ENCODE measurements around the gene CBX1.

Gene CBX1

GRCh38 chr17:48054238-48055185 is 46.8 kb downstream of the CBX1 start:
- Histone ChIP-seq H3K36me3 (ENCODE audit: control insufficient read depth in 2 of 2, insufficient read depth in 2 of 2, low read length in 2 of 2) (peaks cover 46 to 72% of the 10 kb centered on the region in 2 donors), H3K4me1 (ENCODE audit: control insufficient read depth in 2 of 2, insufficient read depth in 2 of 2, low read length in 2 of 2) (peaks cover 49% of the 10 kb centered on the region in 2 donors), H3K9me3 (ENCODE audit: control insufficient read depth in 2 of 2, low read length in 2 of 2) (no peaks in the 10 kb centered on the region), H3K4me3 (ENCODE audit: low read length in 2 of 2) (no peak overlapping the region), H3K9ac (ENCODE audit: low read depth in 1 of 2, low read length in 2 of 2) (no peak overlapping the region), H3K27me3 (ENCODE audit: control insufficient read depth in 2 of 2, insufficient read depth in 2 of 2, low read length in 2 of 2) (no peaks in the 10 kb centered on the region), H3K27ac (ENCODE audit: low read depth in 2 of 2, low read length in 2 of 2) (peak overlapping the region; percentile 39 to 99)

- Histone ChIP-seq H3K9ac (ENCODE audit: low read depth in 1 of 2, low read length in 2 of 2) (peak overlapping the region in 1 of 2 donors; percentile 55), H3K36me3 (ENCODE audit: control insufficient read depth in 2 of 2, insufficient read depth in 2 of 2, low read length in 2 of 2) (peaks cover 39 to 65% of the 10 kb centered on the region in 2 donors)
Observed at GRCh38 chr17:48053758-48054237, 47.5 kb downstream of the CBX1 start.

DNA sequence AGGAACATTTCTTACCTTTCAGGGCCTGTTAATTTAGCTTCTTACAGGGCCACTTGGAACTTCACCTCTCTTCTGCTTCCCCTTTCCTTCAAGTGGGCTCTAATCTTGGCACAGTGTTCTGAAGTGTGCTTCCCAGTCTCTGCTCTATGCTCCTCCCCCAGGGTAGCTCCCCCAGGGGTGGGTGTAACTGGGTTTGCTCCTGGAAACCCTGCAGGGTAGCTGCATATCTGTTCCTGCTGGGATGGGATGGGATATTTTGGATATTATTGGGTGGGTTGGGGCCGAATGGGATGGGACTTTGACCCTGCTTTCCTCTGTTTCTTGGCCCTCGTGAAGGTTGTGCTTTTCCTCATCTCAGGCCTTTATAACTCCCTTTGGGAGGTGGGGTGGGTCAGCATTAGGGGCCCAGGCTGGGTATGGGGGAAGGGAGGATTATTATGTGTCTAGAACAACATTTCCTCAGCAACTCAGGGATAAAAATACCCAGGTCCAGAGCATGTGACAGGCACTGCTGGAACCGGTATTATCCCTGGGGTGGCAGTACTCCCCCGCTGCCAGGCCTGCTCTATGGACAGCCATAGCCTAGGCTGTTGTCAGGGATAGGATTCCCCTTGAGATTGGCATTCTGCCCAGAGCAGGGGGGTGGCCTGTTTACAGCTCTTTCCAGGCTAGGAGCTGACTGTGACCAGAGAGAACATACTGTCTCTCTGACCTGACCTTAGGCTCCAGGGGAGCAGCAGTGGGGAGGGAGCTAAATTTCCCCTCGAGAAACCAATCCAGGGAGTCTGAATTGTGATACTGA is 48.1 kb downstream of the CBX1 start:
- Histone ChIP-seq H3K36me3 (ENCODE audit: control insufficient read depth in 2 of 2, insufficient read depth in 2 of 2, low read length in 2 of 2) (peaks cover 32 to 59% of the 10 kb centered on the region in 2 donors), H3K27me3 (ENCODE audit: control insufficient read depth in 2 of 2, insufficient read depth in 2 of 2, low read length in 2 of 2) (no peaks in the 10 kb centered on the region), H3K9ac (ENCODE audit: low read depth in 1 of 2, low read length in 2 of 2) (peak overlapping the region; percentile 5 to 55), H3K4me1 (ENCODE audit: control insufficient read depth in 2 of 2, insufficient read depth in 2 of 2, low read length in 2 of 2) (peaks cover 53% of the 10 kb centered on the region in 2 donors), H3K27ac (ENCODE audit: low read depth in 2 of 2, low read length in 2 of 2) (peak overlapping the region; percentile 39 to 99), H3K4me3 (ENCODE audit: low read length in 2 of 2) (peak overlapping the region in 1 of 2 donors; percentile 29), H3K9me3 (ENCODE audit: control insufficient read depth in 2 of 2, low read length in 2 of 2) (no peaks in the 10 kb centered on the region)

More at GRCh38 chr17:48053758-48054237, 47.5 kb downstream of the CBX1 start:
- H3K4me1 ChIP-seq (ENCODE audit: control insufficient read depth in 2 of 2, insufficient read depth in 2 of 2, low read length in 2 of 2): peaks cover 53% of the 10 kb centered on the region in 2 donors
- H3K27ac ChIP-seq (ENCODE audit: low read depth in 2 of 2, low read length in 2 of 2): peak overlapping the region; percentile 39 to 99
- peak overlapping the region in 1 of 2 donors; percentile 29 for H3K4me3 ChIP-seq (ENCODE audit: low read length in 2 of 2)
- no peaks in the 10 kb centered on the region for H3K27me3 ChIP-seq (ENCODE audit: control insufficient read depth in 2 of 2, insufficient read depth in 2 of 2, low read length in 2 of 2)
- H3K9me3 ChIP-seq (ENCODE audit: control insufficient read depth in 2 of 2, low read length in 2 of 2): no peaks in the 10 kb centered on the region

- Histone ChIP-seq H3K27me3 (ENCODE audit: control insufficient read depth in 2 of 2, insufficient read depth in 2 of 2, low read length in 2 of 2) (no peaks in the 10 kb centered on the region), H3K27ac (ENCODE audit: low read depth in 2 of 2, low read length in 2 of 2) (peak overlapping the region; percentile 99), H3K9ac (ENCODE audit: low read depth in 1 of 2, low read length in 2 of 2) (peak overlapping the region; percentile 26 to 55), H3K4me1 (ENCODE audit: control insufficient read depth in 2 of 2, insufficient read depth in 2 of 2, low read length in 2 of 2) (peaks cover 61 to 63% of the 10 kb centered on the region in 2 donors), H3K9me3 (ENCODE audit: control insufficient read depth in 2 of 2, low read length in 2 of 2) (no peaks in the 10 kb centered on the region), H3K36me3 (ENCODE audit: control insufficient read depth in 2 of 2, insufficient read depth in 2 of 2, low read length in 2 of 2) (peaks cover 20 to 46% of the 10 kb centered on the region in 2 donors), H3K4me3 (ENCODE audit: low read length in 2 of 2) (peak overlapping the region; percentile 20 to 29)
Observed at GRCh38 chr17:48051706-48052486, 49.4 kb downstream of the CBX1 start.

DNA sequence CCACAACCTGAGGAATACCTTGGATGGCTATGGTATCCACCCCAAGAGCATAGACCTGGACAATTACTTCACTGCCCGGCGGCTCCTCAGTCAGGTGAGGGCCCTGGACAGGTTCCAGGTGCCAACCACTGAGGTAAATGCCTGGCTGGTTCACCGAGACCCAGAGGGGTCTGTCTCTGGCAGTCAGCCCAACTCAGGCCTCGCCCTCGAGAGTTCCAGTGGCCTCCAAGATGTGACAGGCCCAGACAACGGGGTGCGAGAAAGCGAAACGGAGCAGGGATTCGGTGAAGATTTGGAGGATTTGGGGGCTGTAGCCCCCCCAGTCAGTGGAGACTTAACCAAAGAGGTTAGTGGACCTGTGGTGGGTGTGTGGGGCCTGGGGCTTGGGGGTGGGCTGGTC is 50.0 kb downstream of the CBX1 start:
- Histone ChIP-seq H3K27me3 (ENCODE audit: control insufficient read depth in 2 of 2, insufficient read depth in 2 of 2, low read length in 2 of 2) (no peaks in the 10 kb centered on the region), H3K9ac (ENCODE audit: low read depth in 1 of 2, low read length in 2 of 2) (peak overlapping the region in 1 of 2 donors; percentile 88), H3K4me1 (ENCODE audit: control insufficient read depth in 2 of 2, insufficient read depth in 2 of 2, low read length in 2 of 2) (peaks cover 67 to 69% of the 10 kb centered on the region in 2 donors), H3K36me3 (ENCODE audit: control insufficient read depth in 2 of 2, insufficient read depth in 2 of 2, low read length in 2 of 2) (peaks cover 14 to 40% of the 10 kb centered on the region in 2 donors), H3K4me3 (ENCODE audit: low read length in 2 of 2) (peak overlapping the region; percentile 17 to 37), H3K27ac (ENCODE audit: low read depth in 2 of 2, low read length in 2 of 2) (peak overlapping the region; percentile 99), H3K9me3 (ENCODE audit: control insufficient read depth in 2 of 2, low read length in 2 of 2) (no peaks in the 10 kb centered on the region)

- Histone ChIP-seq H3K4me3 (ENCODE audit: low read length in 2 of 2) (peak overlapping the region; percentile 76 to 89), H3K9ac (ENCODE audit: low read depth in 1 of 2, low read length in 2 of 2) (peak overlapping the region; percentile 88 to 97), H3K36me3 (ENCODE audit: control insufficient read depth in 2 of 2, insufficient read depth in 2 of 2, low read length in 2 of 2) (peaks cover 4 to 21% of the 10 kb centered on the region in 2 donors), H3K27ac (ENCODE audit: low read depth in 2 of 2, low read length in 2 of 2) (peak overlapping the region; percentile 99), H3K27me3 (ENCODE audit: control insufficient read depth in 2 of 2, insufficient read depth in 2 of 2, low read length in 2 of 2) (no peaks in the 10 kb centered on the region), H3K4me1 (ENCODE audit: control insufficient read depth in 2 of 2, insufficient read depth in 2 of 2, low read length in 2 of 2) (peaks cover 61 to 69% of the 10 kb centered on the region in 2 donors), H3K9me3 (ENCODE audit: control insufficient read depth in 2 of 2, low read length in 2 of 2) (no peaks in the 10 kb centered on the region)
Observed at GRCh38 chr17:48048384-48049126, 52.7 kb downstream of the CBX1 start.

DNA sequence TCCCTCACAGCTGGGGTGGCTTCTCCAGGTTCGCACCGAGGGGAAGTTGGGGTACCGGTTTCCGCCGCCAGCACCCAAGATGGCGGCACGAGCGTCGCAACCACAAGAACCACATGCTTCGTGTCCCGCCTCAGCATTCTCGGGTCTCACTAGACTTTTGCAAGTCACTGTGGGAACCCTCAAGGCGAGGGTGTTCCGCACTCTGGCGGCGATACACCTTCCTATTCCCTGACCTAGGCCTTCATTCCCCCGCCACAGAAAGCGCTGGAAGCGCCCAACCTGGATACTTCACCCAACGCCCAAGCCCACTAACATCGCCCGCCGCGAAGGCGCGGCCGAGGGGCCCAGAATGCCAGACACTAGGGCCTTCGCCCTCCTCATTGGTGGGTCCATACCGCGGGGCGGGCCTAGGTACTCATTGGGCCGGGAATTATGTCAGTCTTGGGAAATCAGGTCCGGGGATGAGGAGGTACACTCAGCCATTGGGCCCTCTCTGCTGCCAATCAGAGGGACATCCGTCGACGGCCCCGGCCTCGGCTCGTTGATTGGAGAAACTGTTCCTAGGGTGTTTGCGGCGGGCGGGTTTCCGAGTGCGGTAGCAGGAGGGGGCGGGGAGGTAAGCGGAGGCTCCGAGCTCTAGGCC is 53.4 kb downstream of the CBX1 start, which contains the start of gene NFE2L1:
TSS of gene NFE2L1 (plus strand) at position 619 of the 643 bp plus-strand sequence. CDS start 2,760 bp downstream, outside the sequence.
- no peaks in the 10 kb centered on the region for H3K27me3 ChIP-seq (ENCODE audit: control insufficient read depth in 2 of 2, insufficient read depth in 2 of 2, low read length in 2 of 2)
- peak within 1 kb of the TSS; percentile 88 to 97 for H3K9ac ChIP-seq (ENCODE audit: low read depth in 1 of 2, low read length in 2 of 2)
- H3K36me3 ChIP-seq (ENCODE audit: control insufficient read depth in 2 of 2, insufficient read depth in 2 of 2, low read length in 2 of 2): peaks cover 4 to 15% of the 10 kb centered on the region in 2 donors
- peak within 1 kb of the TSS; percentile 99 for H3K27ac ChIP-seq (ENCODE audit: low read depth in 2 of 2, low read length in 2 of 2)
- peaks cover 54 to 62% of the 10 kb centered on the region in 2 donors for H3K4me1 ChIP-seq (ENCODE audit: control insufficient read depth in 2 of 2, insufficient read depth in 2 of 2, low read length in 2 of 2)
- no peaks in the 10 kb centered on the region for H3K9me3 ChIP-seq (ENCODE audit: control insufficient read depth in 2 of 2, low read length in 2 of 2)
- H3K4me3 ChIP-seq (ENCODE audit: low read length in 2 of 2): peak within 1 kb of the TSS; percentile 76 to 89

DNA sequence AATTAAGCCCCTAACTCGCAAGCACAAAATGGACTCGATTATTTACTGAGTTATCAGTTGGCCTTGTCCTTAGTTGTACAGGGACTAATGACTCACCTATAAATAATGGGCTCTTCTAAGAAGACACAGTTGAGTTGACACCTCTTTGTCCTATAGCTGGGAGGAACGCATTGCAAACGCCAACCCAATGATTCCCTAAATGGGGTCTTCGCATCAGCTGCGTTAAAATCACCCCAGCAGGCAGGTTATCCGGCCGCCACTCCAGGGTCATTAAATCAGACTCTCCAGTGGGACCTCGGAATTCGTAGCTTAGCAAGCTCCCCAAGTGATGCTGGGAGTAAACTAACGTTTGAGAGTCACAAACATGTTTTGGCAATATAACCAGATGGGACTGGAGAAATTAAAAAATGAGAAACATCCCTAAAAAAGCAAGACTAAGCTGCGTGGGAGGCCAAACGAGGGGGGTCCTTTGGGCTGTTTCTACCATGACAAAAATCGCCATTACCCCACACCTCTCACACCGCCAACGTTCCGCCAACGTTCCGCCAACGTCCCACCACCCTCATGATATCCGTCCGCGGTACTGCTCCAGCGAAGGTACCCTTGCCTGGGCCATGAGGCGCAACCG is 54.1 kb downstream of the CBX1 start:
- H3K9me3 ChIP-seq (ENCODE audit: control insufficient read depth in 2 of 2, low read length in 2 of 2): no peaks in the 10 kb centered on the region
- H3K4me3 ChIP-seq (ENCODE audit: low read length in 2 of 2): peak overlapping the region; percentile 76 to 88
- peak overlapping the region; percentile 99 for H3K27ac ChIP-seq (ENCODE audit: low read depth in 2 of 2, low read length in 2 of 2)
- H3K9ac ChIP-seq (ENCODE audit: low read depth in 1 of 2, low read length in 2 of 2): peak overlapping the region; percentile 80 to 81
- peaks cover 4 to 15% of the 10 kb centered on the region in 2 donors for H3K36me3 ChIP-seq (ENCODE audit: control insufficient read depth in 2 of 2, insufficient read depth in 2 of 2, low read length in 2 of 2)
- H3K4me1 ChIP-seq (ENCODE audit: control insufficient read depth in 2 of 2, insufficient read depth in 2 of 2, low read length in 2 of 2): peaks cover 49 to 55% of the 10 kb centered on the region in 2 donors
- H3K27me3 ChIP-seq (ENCODE audit: control insufficient read depth in 2 of 2, insufficient read depth in 2 of 2, low read length in 2 of 2): no peaks in the 10 kb centered on the region

Data from mucosa of rectum (tissue), 2 donors.